ENCODE results near the gene FBXW11.

- TF ChIP-seq POLR2AphosphoS5 (IDR thresholded peaks at IDR 0.05) (no peak), SMC3 (conservative IDR thresholded peaks at IDR 0.05; ENCODE audit: poor library complexity) (no peak)
These were observed 23.4 kb upstream of the FBXW11 start for GRCh38 chr5:172029876-172030275.
